ENCODE data around the gene KRT73.
A peak's percentile ranks its signal among the peaks of the same experiment; 100 is the strongest.

The KRT73 gene

DNA sequence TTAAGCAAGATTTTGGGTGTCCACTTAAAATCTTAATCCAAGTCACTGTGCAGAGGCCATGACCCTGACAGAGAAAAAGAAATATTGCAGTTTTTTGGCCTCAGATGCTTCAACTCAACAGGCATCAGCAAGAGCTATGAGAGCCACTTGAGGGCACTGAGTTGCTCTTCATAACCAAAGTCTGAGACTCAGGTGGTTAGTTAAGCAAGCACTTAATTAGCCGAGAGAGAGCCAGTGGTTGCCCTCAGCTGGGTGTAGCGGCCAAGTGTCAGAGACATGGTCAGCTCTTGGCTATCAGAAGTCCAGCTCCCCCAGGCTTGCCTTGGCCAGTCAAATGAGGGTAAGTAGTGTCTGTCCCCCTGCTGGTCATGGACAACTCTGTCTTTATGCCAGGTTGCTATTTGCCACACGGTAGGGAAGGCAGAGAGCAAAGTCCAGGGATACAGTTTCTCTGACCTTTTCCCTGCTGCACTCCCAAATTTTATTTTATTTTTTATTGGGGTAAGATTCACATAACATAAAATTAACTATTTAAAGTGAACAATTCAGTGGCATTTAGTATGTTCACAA lies 56.4 kb downstream of the KRT73 start:
- DNase-seq: peak; percentile 58

DNA sequence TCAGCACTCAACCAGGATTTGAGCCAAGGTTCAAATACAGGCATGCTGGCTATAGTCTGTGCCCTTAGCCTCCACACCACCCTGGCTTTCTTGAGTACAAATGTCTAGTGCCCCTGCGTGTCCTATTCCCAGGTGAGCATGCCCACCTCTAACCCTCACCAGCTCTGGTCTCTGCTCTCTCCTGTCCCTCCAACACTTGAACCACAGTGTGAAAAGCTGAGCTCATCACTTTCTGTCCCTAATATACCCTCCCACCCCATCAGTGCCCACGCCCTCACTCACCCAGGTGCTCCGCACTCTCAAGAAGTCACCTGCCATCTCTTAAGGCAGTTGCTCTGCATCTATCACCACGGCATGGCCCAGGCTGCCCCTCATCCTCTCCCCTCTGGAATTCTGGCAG lies 58.4 kb downstream of the KRT73 start:
- no peak for DNase-seq

DNA sequence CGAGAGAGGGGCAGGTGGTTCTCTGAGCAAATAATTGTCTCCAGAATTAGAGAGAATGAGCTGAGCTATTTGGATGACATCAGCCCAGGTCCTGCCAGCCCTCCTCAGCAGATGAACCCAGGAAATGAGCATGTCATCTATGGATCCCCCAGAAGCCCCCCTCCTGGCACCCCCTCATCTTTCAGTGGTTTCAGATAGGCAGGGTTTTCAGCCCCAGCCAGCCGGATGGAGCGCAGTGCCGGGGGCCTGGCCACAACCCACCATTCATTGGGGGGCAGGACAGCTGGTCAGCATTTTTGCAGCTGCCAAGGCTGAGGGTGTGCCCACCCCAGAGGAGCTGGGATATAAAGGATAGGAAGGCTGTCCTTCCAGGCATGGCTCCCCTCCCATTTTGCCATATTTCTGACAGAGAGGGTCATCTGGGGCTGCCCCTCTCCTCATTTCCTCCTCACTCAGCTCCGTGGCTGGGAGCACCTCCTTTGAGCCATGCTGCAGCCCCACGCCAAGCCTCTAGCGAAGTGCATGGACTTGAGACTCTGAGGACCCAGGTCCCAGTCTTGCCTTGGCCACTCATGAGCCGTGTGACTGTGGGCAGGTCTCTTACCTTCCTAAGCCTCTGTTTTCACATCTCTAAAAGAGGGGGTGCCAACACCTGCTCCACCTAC lies 59.4 kb downstream of the KRT73 start:
- no peak for DNase-seq
